HG03175 (cell line): ENCODE measurements around the gene JDP2.
"Not testable (repeated sequence)": the region's sequence is repeated elsewhere in the genome, so short reads cannot be mapped to it uniquely, and the experiment has no call there.

ENCODE experiments used
- ATAC-seq: cut with Tn5 transposase; IDR thresholded peaks from one replicate; pipeline ENCODE4 v1.9.1; 2021; ENCODE audit warnings: mild to moderate bottlenecking, moderate library complexity; ENCODE audit not compliant: unreplicated experiment

The JDP2 gene, protein sequence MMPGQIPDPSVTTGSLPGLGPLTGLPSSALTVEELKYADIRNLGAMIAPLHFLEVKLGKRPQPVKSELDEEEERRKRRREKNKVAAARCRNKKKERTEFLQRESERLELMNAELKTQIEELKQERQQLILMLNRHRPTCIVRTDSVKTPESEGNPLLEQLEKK

DNA sequence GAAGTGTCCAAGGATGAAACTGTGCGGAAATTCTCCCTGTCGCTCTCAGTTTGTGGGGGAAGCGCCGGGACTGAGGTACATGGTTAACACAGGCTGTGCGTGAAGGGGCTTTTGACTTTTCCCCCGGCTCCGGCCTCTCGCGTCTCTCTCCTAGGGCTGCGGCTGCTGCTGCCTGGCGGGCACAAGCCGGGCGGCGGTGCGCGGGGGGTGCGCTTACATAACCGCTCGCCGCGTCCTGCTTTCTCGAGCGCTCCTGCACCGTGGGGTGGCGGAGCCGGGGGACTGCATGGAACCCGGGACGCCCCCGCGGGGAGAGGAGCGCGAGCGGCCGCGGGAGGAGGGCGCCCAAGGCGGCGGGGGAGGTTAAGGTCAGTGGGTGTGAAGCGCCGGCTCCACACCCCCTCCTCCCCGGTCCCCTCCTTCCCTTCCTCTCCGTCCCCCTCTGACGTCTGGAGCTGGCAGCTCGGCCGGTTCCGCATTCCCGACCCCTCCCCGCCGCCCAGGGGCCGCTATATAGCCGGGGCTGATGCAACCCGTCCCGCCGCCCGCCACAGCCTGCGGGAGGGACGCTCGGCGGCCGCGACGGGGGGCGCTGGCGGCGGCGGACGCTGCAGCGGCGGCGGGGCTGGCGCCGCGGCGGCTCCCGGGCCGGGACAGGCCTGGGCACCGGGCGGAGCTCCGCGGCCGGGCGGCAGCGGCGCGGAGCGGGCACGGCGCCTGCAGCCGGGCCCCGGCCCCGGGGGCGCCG, at the start of gene JDP2:
Gene JDP2, plus strand, starts transcription at position 541 of the 748 bp plus-strand sequence. CDS start 9,899 bp downstream, outside the sequence.
- peak; percentile 41 for ATAC-seq

- ATAC-seq, result no peak
These were observed 48.4 kb upstream of the JDP2 start for GRCh38 chr14:75379246-75379929.

DNA sequence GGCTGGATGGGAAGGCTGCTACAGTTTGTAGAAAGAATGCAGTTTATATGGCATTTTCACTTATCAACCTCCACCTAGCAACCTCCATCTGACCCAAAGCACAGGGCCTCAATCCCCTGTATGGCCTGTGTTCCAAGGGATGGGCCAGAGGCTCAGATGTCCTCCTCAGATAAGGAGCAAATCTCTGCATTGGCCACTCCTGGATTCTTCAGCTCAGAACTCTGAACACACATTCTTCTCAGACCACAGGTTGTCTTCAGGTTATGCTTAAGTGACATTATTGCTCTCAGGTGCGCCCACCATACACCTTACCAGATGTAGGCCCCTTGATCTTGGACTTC, 47.9 kb upstream of the JDP2 start:
- no peak for ATAC-seq

GRCh38 chr14:75380656-75381055, 47.2 kb upstream of the JDP2 start:
- no peak for ATAC-seq

GRCh38 chr14:75381642-75382041, 46.2 kb upstream of the JDP2 start:
- ATAC-seq, result no peak

- ATAC-seq, result not testable (repeated sequence)
These were observed 44.6 kb upstream of the JDP2 start for GRCh38 chr14:75383219-75383618.

DNA sequence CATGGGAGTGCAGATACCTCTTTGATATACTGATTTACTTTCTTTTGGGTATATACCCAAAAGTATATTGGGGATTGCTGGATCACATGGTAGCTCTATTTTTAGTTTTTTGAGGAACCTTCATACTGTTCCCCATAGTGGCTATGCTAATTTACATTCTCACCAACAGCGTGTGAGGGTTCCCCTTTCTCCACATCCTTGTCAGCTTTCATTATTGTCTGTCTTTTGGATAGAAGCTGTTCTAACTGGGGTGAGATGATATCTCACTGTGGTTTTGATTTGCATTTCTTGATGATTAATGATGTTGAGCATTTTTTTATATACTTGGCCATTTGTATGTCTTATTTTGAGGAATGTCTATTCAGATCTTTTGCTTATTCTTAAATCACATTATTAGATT, 44.1 kb upstream of the JDP2 start:
- ATAC-seq, result no peak

- ATAC-seq, result no peak
These were observed 38.1 kb upstream of the JDP2 start for GRCh38 chr14:75389679-75390078.

GRCh38 chr14:75390183-75390582, 37.6 kb upstream of the JDP2 start:
- ATAC-seq, result no peak

GRCh38 chr14:75391953-75392352, 35.9 kb upstream of the JDP2 start:
- no peak for ATAC-seq

GRCh38 chr14:75392686-75393641, 34.9 kb upstream of the JDP2 start:
- ATAC-seq, result no peak

GRCh38 chr14:75393794-75394193, 34.0 kb upstream of the JDP2 start:
- no peak for ATAC-seq

- ATAC-seq, result no peak
These were observed 32.0 kb upstream of the JDP2 start for GRCh38 chr14:75395862-75396261.

- ATAC-seq, result no peak
These were observed 28.5 kb upstream of the JDP2 start for GRCh38 chr14:75399321-75399720.

GRCh38 chr14:75399843-75400775, 27.7 kb upstream of the JDP2 start:
- ATAC-seq, result no peak

- no peak for ATAC-seq
These were observed 26.5 kb upstream of the JDP2 start for GRCh38 chr14:75401361-75401760.

GRCh38 chr14:75402867-75403413, 24.9 kb upstream of the JDP2 start:
- no peak for ATAC-seq

DNA sequence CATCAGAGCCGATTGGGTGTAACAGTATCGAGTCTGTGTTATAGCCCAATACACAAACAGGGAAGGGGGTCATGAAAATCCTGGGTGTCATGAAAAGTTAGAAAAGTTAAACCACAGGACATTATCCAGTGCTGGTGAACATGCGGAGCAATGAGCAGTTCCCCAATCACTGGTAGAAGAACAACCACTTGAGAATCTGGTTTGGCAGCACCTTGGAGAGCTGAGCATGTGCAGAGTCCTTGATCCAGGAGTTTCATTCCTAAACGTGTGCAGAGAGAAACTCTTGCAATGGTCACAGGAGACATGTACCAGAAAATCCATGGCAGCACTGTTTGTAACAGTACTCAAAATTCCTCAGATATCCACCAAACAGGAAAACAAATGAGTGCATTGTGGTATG, 23.0 kb upstream of the JDP2 start:
- no peak for ATAC-seq

GRCh38 chr14:75406102-75406501, 21.7 kb upstream of the JDP2 start:
- no peak for ATAC-seq

DNA sequence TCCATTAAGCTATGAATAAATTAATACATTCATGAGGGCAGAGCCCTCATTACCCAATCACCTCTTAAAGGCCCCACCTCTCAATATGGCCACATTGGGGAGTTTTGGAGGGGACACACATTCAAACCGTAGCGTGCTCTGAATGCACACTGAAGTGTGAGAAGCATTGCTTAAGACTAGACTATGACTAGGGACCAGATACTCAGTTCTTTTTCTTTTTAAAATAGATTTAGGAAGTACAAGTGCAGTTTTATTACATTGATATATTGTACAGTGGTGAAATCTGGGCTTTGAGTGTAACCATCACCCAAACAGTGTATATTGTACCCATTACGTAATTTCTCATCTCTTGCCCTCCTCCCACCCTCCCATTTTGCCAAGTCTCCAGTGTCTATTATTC, 21.0 kb upstream of the JDP2 start:
- no peak for ATAC-seq
